OCI-LY3 (cell line): ENCODE results near the gene KIF3C.

Experiments
- EZH2phosphoT487 ChIP-seq: fragments of 200-600 bp; shearing (Covaris generic); IDR thresholded peaks from 2 replicates; pipeline ENCODE4 v1.6.1; 2018; ENCODE audit warnings: antibody characterized with exemption, mixed run types, low read depth
- TF ChIP-seq, protein P1 (sequence below): fragments of 200-600, 300-600 bp; sonication (generic); IDR thresholded peaks from 2 replicates; pipeline ENCODE4 v1.5.1; 2014; ENCODE audit warnings: antibody characterized with exemption, low read length, low read depth

DNA sequence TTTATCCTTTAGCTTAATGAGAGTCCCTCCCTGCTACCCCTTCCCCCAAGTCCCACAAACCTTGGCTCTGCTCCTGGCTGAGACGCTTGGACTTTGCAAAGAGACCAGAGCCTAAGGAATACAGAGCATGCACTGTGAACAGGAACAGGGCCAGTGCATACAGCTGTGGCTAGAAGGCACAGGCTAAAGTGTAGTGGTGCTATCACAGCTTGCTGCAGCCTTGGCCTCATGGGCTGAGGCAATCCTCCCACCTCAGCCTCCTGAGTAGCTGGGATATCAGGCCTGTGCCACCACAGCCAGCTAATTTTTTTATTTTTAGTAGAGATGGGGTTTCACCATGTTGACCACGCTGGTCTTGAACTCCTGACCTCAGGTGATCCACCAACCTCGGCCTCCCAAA is 64.5 kb downstream of the KIF3C start:
- TF ChIP-seq, protein P1, sequence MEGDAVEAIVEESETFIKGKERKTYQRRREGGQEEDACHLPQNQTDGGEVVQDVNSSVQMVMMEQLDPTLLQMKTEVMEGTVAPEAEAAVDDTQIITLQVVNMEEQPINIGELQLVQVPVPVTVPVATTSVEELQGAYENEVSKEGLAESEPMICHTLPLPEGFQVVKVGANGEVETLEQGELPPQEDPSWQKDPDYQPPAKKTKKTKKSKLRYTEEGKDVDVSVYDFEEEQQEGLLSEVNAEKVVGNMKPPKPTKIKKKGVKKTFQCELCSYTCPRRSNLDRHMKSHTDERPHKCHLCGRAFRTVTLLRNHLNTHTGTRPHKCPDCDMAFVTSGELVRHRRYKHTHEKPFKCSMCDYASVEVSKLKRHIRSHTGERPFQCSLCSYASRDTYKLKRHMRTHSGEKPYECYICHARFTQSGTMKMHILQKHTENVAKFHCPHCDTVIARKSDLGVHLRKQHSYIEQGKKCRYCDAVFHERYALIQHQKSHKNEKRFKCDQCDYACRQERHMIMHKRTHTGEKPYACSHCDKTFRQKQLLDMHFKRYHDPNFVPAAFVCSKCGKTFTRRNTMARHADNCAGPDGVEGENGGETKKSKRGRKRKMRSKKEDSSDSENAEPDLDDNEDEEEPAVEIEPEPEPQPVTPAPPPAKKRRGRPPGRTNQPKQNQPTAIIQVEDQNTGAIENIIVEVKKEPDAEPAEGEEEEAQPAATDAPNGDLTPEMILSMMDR = no peak
- no peak for TF ChIP-seq EZH2phosphoT487
